ENCODE measurements around the gene MBNL1.

Gene MBNL1

GRCh38 chr3:152278756-152279427 lies 10.2 kb downstream of the MBNL1 start:
- DNase-seq = no peak

- DNase-seq = no peak
These were observed 10.8 kb downstream of the MBNL1 start for GRCh38 chr3:152279479-152279878.

DNA sequence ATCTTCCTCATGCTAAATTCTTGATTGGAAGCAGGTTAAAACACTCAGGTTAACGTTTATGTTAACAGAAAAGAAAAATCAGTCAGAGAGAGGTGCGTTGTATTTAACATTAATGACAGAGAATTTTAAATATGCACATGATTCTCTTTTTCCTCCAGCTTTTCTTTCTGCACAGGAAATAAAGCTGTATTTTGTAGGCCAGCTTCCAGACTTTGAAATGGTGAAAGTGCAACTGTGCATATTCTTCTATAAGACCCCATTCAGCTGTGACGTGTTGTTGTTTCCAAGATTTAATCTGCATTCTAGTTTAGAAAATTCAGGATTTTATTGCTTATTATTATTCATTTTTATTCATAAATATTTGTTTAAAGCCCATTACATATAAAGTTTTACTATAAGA lies 11.8 kb downstream of the MBNL1 start:
- DNase-seq = no peak

GRCh38 chr3:152281133-152281713 lies 12.5 kb downstream of the MBNL1 start:
- DNase-seq = no peak

- DNase-seq = no peak
These were observed 14.1 kb downstream of the MBNL1 start for GRCh38 chr3:152282813-152283212.

DNA sequence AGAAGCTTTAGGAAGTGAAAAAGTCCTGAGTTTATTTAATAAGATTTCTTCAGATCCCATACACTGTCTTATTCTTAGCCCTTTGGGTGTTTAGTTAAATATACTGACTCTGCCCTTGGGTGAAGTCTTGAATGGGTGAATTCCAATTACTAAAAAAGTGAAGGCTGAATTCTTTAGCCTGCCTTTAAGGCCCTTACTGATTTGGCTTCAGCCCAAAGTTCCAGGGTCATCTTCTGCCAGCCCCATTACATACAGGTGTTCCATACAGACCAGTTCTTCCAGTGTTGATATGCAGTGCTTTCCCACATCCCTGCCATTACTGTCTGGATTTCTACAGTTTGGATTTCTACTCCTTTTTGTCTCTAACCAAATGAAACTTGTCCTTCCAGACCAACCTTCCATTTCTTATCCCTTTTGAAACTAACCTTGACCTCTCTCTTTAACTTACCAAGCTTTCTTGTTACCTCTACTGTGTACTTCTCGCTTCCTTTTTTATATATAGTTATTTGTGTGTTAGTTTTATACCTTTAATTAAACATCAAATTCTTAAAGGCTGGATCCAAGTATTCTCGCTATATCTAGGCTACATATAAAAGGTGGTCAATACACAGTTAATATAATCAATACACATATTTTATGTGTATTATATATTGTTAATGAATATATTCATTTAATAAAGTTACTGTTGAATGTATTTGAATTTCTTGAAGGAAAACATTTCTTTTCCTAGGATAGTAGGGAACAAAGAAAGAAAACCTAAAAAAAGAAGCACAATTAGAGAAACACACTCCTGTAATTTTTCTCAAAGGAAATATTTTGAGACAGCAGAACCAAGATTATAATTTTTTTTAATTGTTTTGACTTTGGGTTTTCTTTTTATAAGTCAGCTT lies 15.0 kb downstream of the MBNL1 start:
- DNase-seq = no peak

- no peak for DNase-seq
These were observed 16.2 kb downstream of the MBNL1 start for GRCh38 chr3:152284906-152285305.

DNA sequence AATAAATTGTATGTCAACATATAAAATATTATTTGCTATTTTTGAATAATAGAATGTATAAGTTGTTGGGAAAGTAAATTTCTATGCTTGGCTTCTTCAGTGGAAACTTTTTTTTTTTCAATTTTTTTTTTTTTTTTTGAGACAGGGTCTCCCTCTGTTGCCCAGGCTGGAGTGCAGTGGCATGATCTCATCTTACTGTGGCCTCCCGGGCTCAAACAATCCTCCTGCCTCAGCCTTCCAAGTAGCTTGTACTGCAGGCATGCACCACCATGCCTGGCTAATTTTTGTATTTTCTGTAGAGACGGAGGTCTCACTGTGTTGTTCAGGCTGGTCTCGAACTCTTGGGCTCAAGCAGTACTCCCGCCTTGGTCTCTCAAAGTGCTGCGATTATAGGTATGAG lies 16.8 kb downstream of the MBNL1 start:
- no peak for DNase-seq

GRCh38 chr3:152287898-152288576 lies 19.3 kb downstream of the MBNL1 start:
- DNase-seq = no peak

DNA sequence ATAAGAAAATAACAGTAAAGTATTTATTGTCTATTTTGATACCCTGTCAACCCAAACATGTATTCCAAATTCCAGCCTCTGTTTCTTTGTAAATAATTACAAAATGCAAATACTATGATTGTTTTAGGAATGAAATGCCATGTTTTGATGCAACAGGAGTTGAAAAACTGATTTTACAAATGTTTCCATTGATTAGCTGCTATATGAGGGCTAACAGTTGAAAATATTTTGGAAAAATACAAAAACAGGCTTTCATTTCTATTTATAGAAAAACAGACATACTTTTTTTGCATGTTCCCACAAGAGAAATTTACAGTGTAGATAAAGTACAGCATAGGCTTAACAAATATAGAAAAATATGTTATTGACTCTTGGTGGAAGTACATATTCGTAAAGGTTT lies 20.0 kb downstream of the MBNL1 start:
- no peak for DNase-seq

GRCh38 chr3:152289708-152290107 lies 21.0 kb downstream of the MBNL1 start:
- DNase-seq = no peak

GRCh38 chr3:152290374-152290773 lies 21.6 kb downstream of the MBNL1 start:
- no peak for DNase-seq

DNA sequence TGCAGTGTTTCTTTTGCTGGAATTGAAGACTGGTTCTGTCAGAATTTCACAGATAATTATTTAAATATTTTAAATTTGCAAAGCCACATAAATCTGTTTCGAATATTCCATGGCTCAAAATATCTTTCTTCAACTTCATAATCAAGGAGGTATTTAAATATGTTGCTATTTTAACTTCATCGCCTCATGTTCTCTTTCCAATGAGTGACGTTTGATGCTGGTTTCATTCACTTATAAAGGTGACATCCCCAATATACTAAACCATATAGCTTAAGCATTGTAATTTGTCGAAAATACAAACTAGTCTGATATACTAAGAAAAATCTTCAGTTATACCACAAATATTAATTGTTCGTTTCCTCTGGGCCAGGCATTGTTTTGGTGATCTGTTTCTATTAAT lies 22.5 kb downstream of the MBNL1 start:
- no peak for DNase-seq

DNA sequence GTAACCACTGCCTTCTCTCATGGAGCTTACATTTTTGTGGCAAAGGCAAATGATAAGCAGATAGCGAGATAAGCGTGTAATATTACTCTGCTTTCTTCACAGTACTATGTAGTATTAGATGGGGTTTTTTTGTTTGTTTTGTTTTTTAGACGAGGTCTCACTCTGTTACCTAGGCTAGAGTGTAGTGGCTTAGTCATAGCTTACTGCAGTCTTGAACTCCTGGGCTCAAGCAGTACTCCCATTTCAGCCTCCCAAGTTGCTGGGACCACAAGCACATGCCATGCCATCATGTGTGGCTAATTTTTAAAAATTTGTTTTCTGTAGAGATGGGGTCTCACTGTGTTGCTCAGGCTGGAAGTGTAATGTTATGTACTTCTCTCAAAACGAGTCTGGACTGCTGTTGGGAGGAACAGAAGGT lies 22.9 kb downstream of the MBNL1 start:
- no peak for DNase-seq

GRCh38 chr3:152292366-152292765 lies 23.6 kb downstream of the MBNL1 start:
- DNase-seq = no peak

DNA sequence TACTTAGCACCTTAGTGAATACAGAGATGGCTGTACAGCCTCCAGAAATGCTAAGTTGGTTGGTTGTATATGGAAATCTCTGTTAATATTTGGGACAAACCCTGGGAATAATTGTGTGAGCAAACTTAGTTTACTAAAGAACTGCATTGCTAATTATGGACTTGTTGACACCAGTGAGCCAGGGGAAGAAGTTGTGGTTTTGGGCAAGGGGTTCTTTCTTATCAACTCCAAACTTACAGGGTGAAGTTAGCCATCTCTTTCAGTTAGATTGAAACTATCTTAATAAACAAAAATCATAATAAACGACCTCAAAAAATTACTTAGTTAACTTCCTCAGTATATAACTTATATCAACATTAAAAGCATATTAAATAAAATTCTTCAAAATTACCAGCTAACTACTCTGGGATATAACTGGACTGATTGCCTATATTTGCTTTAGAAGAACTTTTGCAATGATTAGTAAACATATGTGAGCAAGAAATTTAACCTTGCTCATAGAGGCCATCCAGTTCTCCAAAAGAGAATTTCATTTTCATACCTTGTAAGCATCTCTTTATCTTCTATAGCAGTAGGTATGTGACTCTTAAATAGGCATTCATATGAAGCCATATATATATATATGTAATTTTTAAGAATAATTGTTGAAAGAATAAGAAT lies 24.7 kb downstream of the MBNL1 start:
- peak; percentile 48 for DNase-seq

DNA sequence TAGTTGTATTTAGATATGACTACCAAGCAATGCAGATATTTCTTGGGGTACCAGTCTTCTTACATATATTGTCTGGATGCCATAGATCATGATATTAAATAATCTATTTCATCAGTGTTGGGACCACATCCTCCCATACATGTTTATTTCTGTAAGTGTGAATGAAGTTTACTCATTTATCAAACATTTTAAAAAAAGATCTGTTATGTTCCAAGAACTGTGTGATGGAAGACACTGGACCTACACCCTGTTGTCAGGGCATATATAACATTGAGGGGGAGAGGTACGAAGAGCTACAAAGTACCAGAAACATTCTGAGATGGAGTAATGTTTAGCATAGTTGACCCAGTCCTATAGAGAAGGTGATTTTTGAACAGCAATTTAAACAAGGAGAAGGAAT lies 26.6 kb downstream of the MBNL1 start:
- DNase-seq = no peak

DNA sequence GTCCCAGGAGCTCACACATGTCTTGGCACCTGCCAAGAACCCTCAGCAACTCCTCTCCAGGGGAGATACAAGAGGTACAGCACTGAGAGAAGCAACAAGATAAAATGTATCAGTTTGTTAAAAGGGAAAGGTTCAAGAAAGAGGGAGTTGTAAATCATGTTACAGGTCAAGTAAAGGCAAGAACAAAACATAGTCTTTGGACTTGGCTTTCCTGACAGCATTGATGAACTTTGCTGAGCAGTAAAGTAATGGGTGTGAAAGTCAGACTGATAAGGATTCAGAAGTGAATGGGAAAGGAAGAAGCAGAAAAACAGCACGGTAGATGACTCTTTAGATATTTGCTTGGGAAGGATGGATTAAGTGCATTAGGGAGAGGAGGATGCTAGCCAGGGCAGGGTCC lies 27.1 kb downstream of the MBNL1 start:
- no peak for DNase-seq

DNA sequence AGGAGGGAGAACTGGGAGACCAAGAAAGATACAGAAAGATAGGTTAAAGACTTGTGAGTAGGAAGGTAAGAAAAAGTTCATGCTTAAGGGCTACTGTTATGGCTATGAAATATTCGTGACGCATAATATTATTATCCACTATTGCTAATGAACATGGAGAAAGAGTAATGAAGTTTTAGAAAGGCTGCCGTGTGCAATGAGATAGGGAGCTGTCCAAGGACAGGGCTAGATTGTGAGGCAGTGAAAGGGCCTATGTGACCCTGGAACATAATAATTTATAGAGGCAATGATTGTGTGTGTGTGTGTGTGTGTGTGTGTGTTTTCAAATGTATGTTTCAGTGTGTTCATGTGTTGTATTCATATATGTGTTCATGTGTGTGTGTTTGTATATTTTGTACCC lies 27.7 kb downstream of the MBNL1 start:
- no peak for DNase-seq

DNA sequence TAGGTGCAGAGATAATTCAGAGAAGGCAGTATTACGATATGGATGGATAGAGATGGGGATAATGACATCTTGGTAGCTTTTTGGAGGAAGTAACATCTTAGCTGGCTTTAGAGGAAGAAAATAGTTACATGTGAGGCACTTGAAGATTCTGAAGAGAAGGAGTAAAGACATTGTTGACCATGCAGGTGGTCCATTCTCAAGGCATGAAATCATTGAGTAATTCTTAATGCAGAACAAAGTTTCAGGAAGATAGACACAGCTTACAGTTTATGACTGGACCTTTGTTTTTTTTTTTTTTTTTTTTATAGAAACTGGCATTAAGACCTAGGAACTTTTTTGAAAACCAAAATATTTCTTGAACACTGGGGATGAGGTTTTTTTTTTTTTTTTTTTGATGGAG lies 28.2 kb downstream of the MBNL1 start:
- no peak for DNase-seq

GRCh38 chr3:152298393-152299248 lies 29.9 kb downstream of the MBNL1 start:
- DNase-seq = peak; percentile 98

Measured in hematopoietic multipotent progenitor cell treated with erythropoietin and hydrocortisone succinate and interleukin-3 and kit ligand, for 6 days (in vitro differentiated cells).